IPS-18a (cell line): Measurements from ENCODE around the gene PLEKHJ1.

Source experiments
- H3K27ac ChIP-seq: one replicate; pipeline ENCODE4 v1.5.1; 2013; ENCODE audit warnings: low read length
- H3K27me3 ChIP-seq: one replicate; pipeline ENCODE4 v1.6.1; 2013; ENCODE audit warnings: mild to moderate bottlenecking, low read length; ENCODE audit not compliant: control insufficient read depth, insufficient read depth
- H3K36me3 ChIP-seq: one replicate; pipeline ENCODE4 v1.6.1; 2013; ENCODE audit warnings: low read depth, low read length; ENCODE audit not compliant: control insufficient read depth
- H3K4me1 ChIP-seq: one replicate; pipeline ENCODE4 v1.6.1; 2013; ENCODE audit warnings: low read depth, low read length; ENCODE audit not compliant: control insufficient read depth
- H3K4me3 ChIP-seq: one replicate; pipeline ENCODE4 v1.5.1; 2013; ENCODE audit warnings: low read length
- H3K9ac ChIP-seq: one replicate; pipeline ENCODE4 v1.6.1; 2013; ENCODE audit warnings: mild to moderate bottlenecking, low read length, moderate library complexity
- H3K9me3 ChIP-seq: one replicate; pipeline ENCODE4 v1.6.1; 2013; ENCODE audit warnings: low read depth, low read length; ENCODE audit not compliant: control insufficient read depth

PLEKHJ1 gene

GRCh38 chr19:2275588-2276428, 39.7 kb upstream of the PLEKHJ1 start:
- no peak overlapping the region for H3K9ac ChIP-seq

GRCh38 chr19:2274931-2275535, 38.9 kb upstream of the PLEKHJ1 start:
- Histone ChIP-seq H3K9me3 (no peaks in the 10 kb centered on the region), H3K9ac (no peak overlapping the region), H3K4me3 (no peak overlapping the region), H3K27ac (no peak overlapping the region), H3K4me1 (peaks cover 3% of the 10 kb centered on the region), H3K27me3 (no peaks in the 10 kb centered on the region), H3K36me3 (peaks cover 12% of the 10 kb centered on the region)

More at GRCh38 chr19:2275588-2276428, 39.7 kb upstream of the PLEKHJ1 start:
- Histone ChIP-seq H3K9me3 (no peaks in the 10 kb centered on the region), H3K4me1 (peaks cover 3% of the 10 kb centered on the region), H3K27me3 (no peaks in the 10 kb centered on the region), H3K27ac (no peak overlapping the region), H3K36me3 (peaks cover 12% of the 10 kb centered on the region), H3K4me3 (no peak overlapping the region)

GRCh38 chr19:2274185-2274711, 38.1 kb upstream of the PLEKHJ1 start:
- H3K4me3 ChIP-seq: no peak overlapping the region
- H3K27ac ChIP-seq: no peak overlapping the region
- H3K9ac ChIP-seq: no peak overlapping the region
- H3K4me1 ChIP-seq: peaks cover 3% of the 10 kb centered on the region
- H3K9me3 ChIP-seq: no peaks in the 10 kb centered on the region
- peaks cover 12% of the 10 kb centered on the region for H3K36me3 ChIP-seq
- no peaks in the 10 kb centered on the region for H3K27me3 ChIP-seq

GRCh38 chr19:2273356-2274184, 37.4 kb upstream of the PLEKHJ1 start:
- Histone ChIP-seq H3K9ac (no peak overlapping the region), H3K4me1 (peaks cover 3% of the 10 kb centered on the region), H3K27me3 (no peaks in the 10 kb centered on the region), H3K36me3 (peaks cover 12% of the 10 kb centered on the region), H3K4me3 (peak overlapping the region; percentile 45), H3K9me3 (no peaks in the 10 kb centered on the region), H3K27ac (no peak overlapping the region)

GRCh38 chr19:2271234-2272103, 35.3 kb upstream of the PLEKHJ1 start:
- Histone ChIP-seq H3K27me3 (no peaks in the 10 kb centered on the region), H3K36me3 (peaks cover 12% of the 10 kb centered on the region), H3K4me1 (peaks cover 3% of the 10 kb centered on the region), H3K9me3 (no peaks in the 10 kb centered on the region), H3K4me3 (peak overlapping the region; percentile 91), H3K9ac (peak overlapping the region; percentile 92), H3K27ac (no peak overlapping the region)

- Histone ChIP-seq H3K9me3 (no peaks in the 10 kb centered on the region), H3K4me3 (peak overlapping the region; percentile 91), H3K4me1 (peaks cover 3% of the 10 kb centered on the region), H3K27ac (no peak overlapping the region), H3K9ac (peak overlapping the region; percentile 92), H3K36me3 (peaks cover 12% of the 10 kb centered on the region), H3K27me3 (no peaks in the 10 kb centered on the region)
Measured at GRCh38 chr19:2270423-2271233, 34.5 kb upstream of the PLEKHJ1 start.

GRCh38 chr19:2270157-2270422, 34.0 kb upstream of the PLEKHJ1 start:
- peaks cover 3% of the 10 kb centered on the region for H3K4me1 ChIP-seq
- no peaks in the 10 kb centered on the region for H3K27me3 ChIP-seq
- H3K27ac ChIP-seq: peak overlapping the region; percentile 53
- H3K9ac ChIP-seq: peak overlapping the region; percentile 92
- peak overlapping the region; percentile 91 for H3K4me3 ChIP-seq
- H3K9me3 ChIP-seq: no peaks in the 10 kb centered on the region
- peaks cover 12% of the 10 kb centered on the region for H3K36me3 ChIP-seq

- H3K4me3 ChIP-seq: peak overlapping the region; percentile 91
- peaks cover 3% of the 10 kb centered on the region for H3K4me1 ChIP-seq
- H3K36me3 ChIP-seq: peaks cover 12% of the 10 kb centered on the region
- H3K9ac ChIP-seq: peak overlapping the region; percentile 92
- H3K27ac ChIP-seq: peak overlapping the region; percentile 53
- no peaks in the 10 kb centered on the region for H3K27me3 ChIP-seq
- H3K9me3 ChIP-seq: no peaks in the 10 kb centered on the region
Measured at GRCh38 chr19:2269244-2270156, 33.4 kb upstream of the PLEKHJ1 start.

- Histone ChIP-seq H3K9ac (peak overlapping the region; percentile 64), H3K36me3 (peaks cover 12% of the 10 kb centered on the region), H3K9me3 (no peaks in the 10 kb centered on the region), H3K27me3 (no peaks in the 10 kb centered on the region), H3K4me1 (peaks cover 3% of the 10 kb centered on the region), H3K4me3 (peak overlapping the region; percentile 91), H3K27ac (peak overlapping the region; percentile 65)
Measured at GRCh38 chr19:2268861-2269243, 32.7 kb upstream of the PLEKHJ1 start.
